Natural killer cell (primary cell): ENCODE measurements around the gene SGSM2. TPM values are rescaled to one million over a fixed set of nuclear protein-coding genes. Genes with fewer than 3 reads are reported as not detected.

ENCODE experiments used
- ATAC-seq, 3 donors: fragments of 150-1000 bp in 2 of 3; fragments of 200-7000 bp in 1 of 3; cut with Tn5 transposase; 1 replicate in 1 of 3; 2 replicates in 2 of 3; pipeline ENCODE4 v1.10.0; 2021; ENCODE audit warnings: mild to moderate bottlenecking in 2 of 3, moderate library complexity in 2 of 3
- DNase-seq, 2 donors: peaks; one replicate each; pipeline versions ENCODE4 v3.0.0 to v3.0.0-alpha.2; 2013 to 2021; ENCODE audit warnings: mixed read lengths in 1 of 2
- H3K27ac ChIP-seq: one replicate; pipeline ENCODE4 v1.5.1; 2013; ENCODE audit warnings: mild to moderate bottlenecking, low read length
- H3K27me3 ChIP-seq: one replicate; pipeline ENCODE4 v1.6.1; 2013; ENCODE audit warnings: low read length; ENCODE audit not compliant: control insufficient read depth, insufficient read depth
- H3K36me3 ChIP-seq: one replicate; pipeline ENCODE4 v1.6.1; 2013; ENCODE audit warnings: low read length; ENCODE audit not compliant: control insufficient read depth, insufficient read depth
- H3K4me1 ChIP-seq: one replicate; pipeline ENCODE4 v1.6.1; 2013; ENCODE audit warnings: low read length; ENCODE audit not compliant: control insufficient read depth, insufficient read depth
- H3K4me3 ChIP-seq: one replicate; pipeline ENCODE4 v1.5.1; 2013; ENCODE audit warnings: low read length
- H3K9me3 ChIP-seq: one replicate; pipeline ENCODE4 v1.6.1; 2013; ENCODE audit warnings: low read length; ENCODE audit not compliant: control insufficient read depth, insufficient read depth
- H3K27ac Mint-ChIP-seq, 2 donors: one replicate each; pipeline ENCODE4 v1.8.0; 2022; ENCODE audit warnings: mild to moderate bottlenecking in 2 of 2, mixed read lengths in 2 of 2, moderate library complexity in 1 of 2
- H3K27me3 Mint-ChIP-seq, 2 donors: one replicate each; pipeline ENCODE4 v1.8.0; 2022; ENCODE audit warnings: low read depth in 2 of 2, mixed read lengths in 2 of 2
- H3K36me3 Mint-ChIP-seq: one replicate; pipeline ENCODE4 v1.8.0; 2022; ENCODE audit warnings: mixed read lengths
- H3K4me1 Mint-ChIP-seq, 2 donors: one replicate each; pipeline ENCODE4 v1.8.0; 2022; ENCODE audit warnings: mixed read lengths in 2 of 2
- H3K4me3 Mint-ChIP-seq: one replicate; pipeline ENCODE4 v1.8.0; 2022; ENCODE audit warnings: mild to moderate bottlenecking, moderate library complexity, mixed read lengths
- H3K9me3 Mint-ChIP-seq, 2 donors: one replicate each; pipeline ENCODE4 v1.8.0; 2022; ENCODE audit warnings: mixed read lengths in 2 of 2
- CTCF ChIP-seq: fragments of 200-600 bp; IDR thresholded peaks from one replicate; pipeline ENCODE4 v1.8.0; 2022; ENCODE audit warnings: antibody characterized with exemption
- WGBS: methylation state at CpG from one replicate; pipeline ENCODE4 v1.1.7; 2013; ENCODE audit warnings: missing lambda C conversion rate; ENCODE audit not compliant: insufficient coverage; 5-methylcytosine and 5-hydroxymethylcytosine counted together
- intact Hi-C: fragments of 100-400 bp; cut with micrococcal nuclease; formaldehyde crosslinking; loops from one replicate; pipeline ENCODE4 v1.14.2; 2022
- total RNA-seq, 4 donors: library from RNA; stranded (reverse); fragments of 120-200 nt in 1 of 4; gene quantifications; one replicate each; pipeline versions ENCODE4 v1.2.3 to v1.2.4, GENCODE V29; 2013 to 2022

Gene SGSM2
- total RNA-seq, 3 donors from 2014 or later (not counting 1 experiment from before 2014, with no cell fraction given), result 65.4 to 75.7 (median 73.6) TPM

GRCh38 chr17:2363851-2364762 lies 26.8 kb downstream of the SGSM2 start:
- no peak overlapping the region for H3K27ac Mint-ChIP-seq
- H3K27me3 Mint-ChIP-seq, result no peaks in the 10 kb centered on the region
- ATAC-seq, result no peak
- Histone ChIP-seq H3K4me3 (no peak overlapping the region), H3K27me3 (no peaks in the 10 kb centered on the region), H3K4me1 (no peaks in the 10 kb centered on the region), H3K36me3 (peaks cover 15% of the 10 kb centered on the region), H3K27ac (no peak overlapping the region), H3K9me3 (no peaks in the 10 kb centered on the region)
- intact Hi-C loops, result no loop called here
- H3K36me3 Mint-ChIP-seq, result no peaks in the 10 kb centered on the region
- no peak overlapping the region for H3K4me3 Mint-ChIP-seq
- H3K9me3 Mint-ChIP-seq, result no peaks in the 10 kb centered on the region
- H3K4me1 Mint-ChIP-seq, result no peaks in the 10 kb centered on the region
- no peak for DNase-seq
- WGBS, result 93% methylated on average over 26 of the region's 26 CpGs
- TF ChIP-seq CTCF, result no peak

DNA sequence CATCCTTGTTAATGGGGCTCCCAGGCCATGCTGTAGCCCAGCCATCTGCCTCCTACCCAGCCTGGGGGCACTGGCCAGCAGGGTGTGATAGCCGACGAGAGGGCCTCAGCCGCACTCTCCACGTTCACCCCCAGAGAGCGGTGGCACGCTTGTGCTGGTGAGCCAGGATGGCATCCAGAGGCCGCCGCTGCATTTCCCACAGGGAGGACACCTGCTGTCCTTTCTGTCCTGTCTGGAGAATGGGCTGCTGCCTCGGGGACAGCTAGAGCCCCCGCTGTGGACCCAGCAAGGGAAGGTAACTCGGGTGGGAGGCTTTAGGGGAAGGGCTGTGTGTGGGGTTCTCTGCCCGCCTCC lies 27.4 kb downstream of the SGSM2 start:
- H3K4me1 ChIP-seq, result no peaks in the 10 kb centered on the region
- DNase-seq (no peak), ATAC-seq (no peak)
- H3K27ac ChIP-seq, result no peak overlapping the region
- Mint-ChIP-seq H3K27ac (no peak overlapping the region), H3K36me3 (no peaks in the 10 kb centered on the region), H3K9me3 (no peaks in the 10 kb centered on the region), H3K27me3 (no peaks in the 10 kb centered on the region), H3K4me3 (no peak overlapping the region), H3K4me1 (no peaks in the 10 kb centered on the region)
- peaks cover 12% of the 10 kb centered on the region for H3K36me3 ChIP-seq
- no peak for TF ChIP-seq CTCF
- WGBS, result 92% methylated on average over 12 of the region's 12 CpGs
- no peaks in the 10 kb centered on the region for H3K27me3 ChIP-seq
- no peak overlapping the region for H3K4me3 ChIP-seq
- no peaks in the 10 kb centered on the region for H3K9me3 ChIP-seq
- intact Hi-C loops, result no loop called here

GRCh38 chr17:2365132-2365531 lies 27.8 kb downstream of the SGSM2 start:
- Mint-ChIP-seq H3K4me3 (no peak overlapping the region), H3K4me1 (no peaks in the 10 kb centered on the region), H3K27me3 (no peaks in the 10 kb centered on the region), H3K9me3 (no peaks in the 10 kb centered on the region), H3K36me3 (no peaks in the 10 kb centered on the region), H3K27ac (no peak overlapping the region)
- no peak for TF ChIP-seq CTCF
- peaks cover 12% of the 10 kb centered on the region for H3K36me3 ChIP-seq
- no peak overlapping the region for H3K27ac ChIP-seq
- H3K9me3 ChIP-seq, result no peaks in the 10 kb centered on the region
- no peak for ATAC-seq
- intact Hi-C loops, result no loop called here
- DNase-seq, result no peak
- H3K4me3 ChIP-seq, result no peak overlapping the region
- 95% methylated on average over 20 of the region's 20 CpGs for WGBS
- no peaks in the 10 kb centered on the region for H3K27me3 ChIP-seq
- H3K4me1 ChIP-seq, result no peaks in the 10 kb centered on the region
